HepG2 (cell line): ENCODE measurements around the gene VBP1. TPM values are rescaled to one million over a fixed set of nuclear protein-coding genes. Genes with fewer than 3 reads are reported as not detected.

ENCODE experiments used
- ATAC-seq: fragments of 200-7000 bp; cut with Tn5 transposase; 3 replicates; pipeline ENCODE4 v1.9.1; 2020; ENCODE audit warnings: mild to moderate bottlenecking, moderate library complexity
- Bru-seq: library from RNA; stranded (reverse); fragments of 400-500 nt; gene quantifications from one replicate; lab custom pipeline; 2021; lab: Mats Ljungman, UMichigan
- BruChase-seq, 2 experiments: library from RNA; stranded (reverse); fragments of 400-500 nt; gene quantifications; one replicate each; lab custom pipeline; 2021; lab: Mats Ljungman, UMichigan
- BruUV-seq: library from RNA; stranded (reverse); fragments of 400-500 nt; replicated peaks from 2 replicates; lab custom pipeline; 2021; lab: Mats Ljungman, UMichigan
- CTCF ChIA-PET: fragments of 300-600 bp; formaldehyde crosslinking; extraction: SDS; loops from one replicate; lab custom pipeline; 2021; ENCODE audit warnings: low total read pairs, inconsistent platforms, low intra/inter-chr PET ratio; lab: Yijun Ruan, JAX
- POLR2A ChIA-PET: fragments of 350-600 bp; sonication (Branson Sonifier 250); formaldehyde crosslinking; loops from one replicate; lab custom pipeline; 2020; ENCODE audit warnings: antibody characterized with exemption, inconsistent platforms; lab: Yijun Ruan, JAX
- DNase-seq: peaks from one replicate; pipeline ENCODE4 v3.0.0-alpha.2; 2015; ENCODE audit warnings: low spot score
- FAIRE-seq: peaks from 3 replicates; lab custom pipeline; 2011; peaks lifted over from hg19 to GRCh38; lab: Jason Lieb, UNC
- H2AFZ ChIP-seq: one replicate; pipeline ENCODE4 v1.6.1; 2011; ENCODE audit warnings: low read length, inconsistent platforms
- H3K27ac ChIP-seq: fragments of 300-600 bp; 3 replicates; pipeline ENCODE4 v1.8.0; 2011; ENCODE audit warnings: mixed run types, mild to moderate bottlenecking, mixed read lengths, low read length, inconsistent platforms; ENCODE audit not compliant: insufficient read depth; ENCODE audit errors: extremely low read length
- H3K27me3 ChIP-seq, 2 experiments: fragments of 200-600 bp in 1 of 2; 2 replicates in 1 of 2; 3 replicates in 1 of 2; pipeline versions ENCODE4 v1.6.0 to v1.8.0; 2011; ENCODE audit warnings: low read length in 2 of 2, mild to moderate bottlenecking in 2 of 2, moderate library complexity in 2 of 2, inconsistent platforms in 1 of 2; ENCODE audit not compliant: insufficient read depth in 2 of 2, control insufficient read depth in 1 of 2
- H3K36me3 ChIP-seq, 2 experiments: fragments of 200-600 bp in 1 of 2; replicated peaks in 1 of 2; 2 replicates in 1 of 2; 3 replicates in 1 of 2; pipeline versions ENCODE4 v1.5.1 to v1.8.0; 2011; ENCODE audit warnings: low read length in 2 of 2, inconsistent platforms in 1 of 2; ENCODE audit not compliant: insufficient read depth in 2 of 2, control insufficient read depth in 1 of 2
- H3K4me1 ChIP-seq: 2 replicates; pipeline ENCODE4 v1.5.1; 2012; ENCODE audit warnings: low read length, inconsistent platforms; ENCODE audit not compliant: insufficient read depth
- H3K4me2 ChIP-seq: 2 replicates; pipeline ENCODE4 v1.6.0; 2011; ENCODE audit warnings: low read depth, low read length, inconsistent platforms
- H3K4me3 ChIP-seq, 3 experiments: fragments of 200-600 bp in 1 of 3; sonication (generic), shearing (Covaris generic) in 1 of 3; replicated peaks in 1 of 3; 2 replicates each; pipeline ENCODE4 v1.5.1; 2011 to 2016; ENCODE audit warnings: low read length in 3 of 3, inconsistent platforms in 2 of 3, low read depth in 2 of 3, mild to moderate bottlenecking in 2 of 3, control low read depth in 1 of 3, mixed read lengths in 1 of 3; ENCODE audit not compliant: insufficient read depth in 1 of 3
- H3K79me2 ChIP-seq: one replicate; pipeline ENCODE4 v1.6.1; 2011; ENCODE audit warnings: low read length, inconsistent platforms; ENCODE audit not compliant: insufficient read depth
- H3K9ac ChIP-seq: 2 replicates; pipeline ENCODE4 v1.6.0; 2011; ENCODE audit warnings: mild to moderate bottlenecking, low read depth, low read length, inconsistent platforms; ENCODE audit not compliant: insufficient read depth
- H3K9me3 ChIP-seq: 2 replicates; pipeline ENCODE4 v1.5.1; 2012; ENCODE audit warnings: mild to moderate bottlenecking, low read length
- H4K20me1 ChIP-seq: 2 replicates; pipeline ENCODE4 v1.6.0; 2011; ENCODE audit warnings: inconsistent platforms, mild to moderate bottlenecking, low read length, moderate library complexity; ENCODE audit not compliant: insufficient read depth
- ATM ChIP-seq: fragments of 450-650 bp; IDR thresholded peaks from 2 replicates; pipeline ENCODE4 v1.7.1; 2017; ENCODE audit warnings: mild to moderate bottlenecking, borderline replicate concordance
- CTCF ChIP-seq: sonication (generic); formaldehyde crosslinking; IDR thresholded peaks from 2 replicates; pipeline ENCODE4 v1.5.0; 2020; ENCODE audit warnings: mild to moderate bottlenecking, missing genetic modification reagents, moderate library complexity
- DR1 ChIP-seq: sonication (generic); formaldehyde crosslinking; IDR thresholded peaks from 2 replicates; pipeline ENCODE4 v1.8.0; 2021; ENCODE audit warnings: mild to moderate bottlenecking, missing genetic modification reagents, inconsistent platforms
- IKZF5 ChIP-seq: IDR thresholded peaks from 2 replicates; pipeline ENCODE4 v1.6.1; 2018; ENCODE audit warnings: missing genetic modification reagents, mild to moderate bottlenecking, missing compliant biosample characterization
- NFATC3 ChIP-seq: sonication (generic); formaldehyde crosslinking; IDR thresholded peaks from 2 replicates; pipeline ENCODE4 v1.5.1; 2020; ENCODE audit warnings: mild to moderate bottlenecking, missing genetic modification reagents
- PATZ1 ChIP-seq: sonication (generic); formaldehyde crosslinking; IDR thresholded peaks from 2 replicates; pipeline ENCODE4 v1.4.0; 2020; ENCODE audit warnings: missing genetic modification reagents
- PITX1 ChIP-seq: sonication (generic); formaldehyde crosslinking; IDR thresholded peaks from 2 replicates; pipeline ENCODE4 v1.5.1; 2020; ENCODE audit warnings: mild to moderate bottlenecking, missing genetic modification reagents
- SMARCE1 ChIP-seq: fragments of 450-650 bp; IDR thresholded peaks from 2 replicates; pipeline ENCODE4 v1.6.1; 2017; ENCODE audit warnings: borderline replicate concordance
- SP5 ChIP-seq: IDR thresholded peaks from 2 replicates; pipeline ENCODE4 v1.6.1; 2016; ENCODE audit warnings: low read depth, borderline replicate concordance
- ZNF225 ChIP-seq: sonication (generic); formaldehyde crosslinking; IDR thresholded peaks from 2 replicates; pipeline ENCODE4 v1.4.0; 2020; ENCODE audit warnings: mild to moderate bottlenecking, missing genetic modification reagents
- ZNF326 ChIP-seq: sonication (generic); formaldehyde crosslinking; IDR thresholded peaks from 2 replicates; pipeline ENCODE4 v1.4.0; 2020; ENCODE audit warnings: missing genetic modification reagents, borderline replicate concordance
- ZNF644 ChIP-seq: IDR thresholded peaks from 2 replicates; pipeline ENCODE4 v1.6.1; 2016; ENCODE audit warnings: low read depth
- ZNF816 ChIP-seq: sonication (generic); formaldehyde crosslinking; IDR thresholded peaks from 2 replicates; pipeline ENCODE4 v1.8.0; 2022; ENCODE audit warnings: missing genetic modification reagents, mild to moderate bottlenecking, borderline replicate concordance
- WGBS: methylation state at CpG from one replicate; pipeline ENCODE4 v1.1.6; 2017; ENCODE audit warnings: low lambda C conversion rate; 5-methylcytosine and 5-hydroxymethylcytosine counted together
- in situ Hi-C: cut with HindIII; loops from 2 replicates; pipeline ENCODE4 v1.10.0; 2017; ENCODE audit warnings: low pct_unique_long_range_greater_than_20kb; ENCODE audit not compliant: extremely low pct_ligation_motif_present
- intact Hi-C: fragments of 100-400 bp; cut with micrococcal nuclease; formaldehyde crosslinking; loops from one replicate; pipeline ENCODE4 v1.10.0; 2022; ENCODE audit not compliant: unreplicated experiment
- long read RNA-seq, 2 experiments: library from RNA in 1 of 2; library from polyadenylated mRNA in 1 of 2; stranded (forward) in 1 of 2; unstranded in 1 of 2; transcript quantifications; one replicate each; pipeline ENCODE4 v2.0.0, GENCODE V29; 2019 to 2022
- polyA minus RNA-seq, 3 experiments: library from RNA; depleted of rRNA, polyadenylated mRNA; stranded (reverse); fragments of >200 nt; gene quantifications; 2 replicates each; pipeline ENCODE4 v1.2.3, GENCODE V29; 2011; ENCODE audit warnings: low replicate concordance in 1 of 3
- polyA plus RNA-seq, 8 experiments: library from polyadenylated mRNA; depleted of rRNA in 3 of 8; stranded (reverse) in 7 of 8; unstranded in 1 of 8; fragments of >200 nt; fragmentation: Illumina TruSeq in 4 of 8; extraction: Trizol in 4 of 8; gene quantifications; 2 replicates each; pipeline versions ENCODE4 v1.2.1 to v1.2.3, GENCODE V29; 2011 to 2016; ENCODE audit warnings: low read depth in 4 of 8, missing spikeins in 1 of 8, mixed read lengths in 1 of 8; ENCODE audit not compliant: insufficient read depth in 1 of 8
- total RNA-seq, 5 experiments: library from RNA; depleted of rRNA; stranded (reverse); fragments of >200 nt; fragmentation: Illumina TruSeq; extraction: Trizol; gene quantifications; 2 replicates each; pipeline ENCODE4 v1.2.3, GENCODE V29; 2016; ENCODE audit warnings: low read depth in 1 of 5

Gene VBP1
- total RNA-seq (2016; rRNA removed; fragmentation: Illumina TruSeq; extraction: Trizol): 72.6 and 95.2 TPM in 2 replicates
- 10.5 and 12.8 TPM in 2 replicates for total RNA-seq (2016; cell fraction: cytosol; rRNA removed; fragmentation: Illumina TruSeq; extraction: Trizol; ENCODE audit: low read depth)
- 73.8 and 104 TPM in 2 replicates for total RNA-seq (2016; cell fraction: insoluble cytoplasmic fraction; rRNA removed; fragmentation: Illumina TruSeq; extraction: Trizol)
- total RNA-seq (2016; cell fraction: membrane; rRNA removed; fragmentation: Illumina TruSeq; extraction: Trizol): 30.7 and 34.9 TPM in 2 replicates
- 29.9 and 31.4 TPM in 2 replicates for total RNA-seq (2016; cell fraction: nucleus; rRNA removed; fragmentation: Illumina TruSeq; extraction: Trizol)
- 14.0 and 20.4 TPM in 2 replicates for polyA plus RNA-seq (2011; rRNA removed)
- 7.4 and 12.0 TPM in 2 replicates for polyA plus RNA-seq (2011; cell fraction: cytosol; rRNA removed)
- 2.6 and 5.2 TPM in 2 replicates for polyA plus RNA-seq (2011; cell fraction: nucleus; rRNA removed)
- 18.8 and 32.1 TPM in 2 replicates for polyA plus RNA-seq (2012)
- 10.1 and 10.5 TPM in 2 replicates for polyA plus RNA-seq (2016; cell fraction: cytosol; fragmentation: Illumina TruSeq; extraction: Trizol; ENCODE audit: low read depth)
- polyA plus RNA-seq (2016; cell fraction: insoluble cytoplasmic fraction; fragmentation: Illumina TruSeq; extraction: Trizol; ENCODE audit: low read depth): 76.9 and 90.5 TPM in 2 replicates
- polyA plus RNA-seq (2016; cell fraction: membrane; fragmentation: Illumina TruSeq; extraction: Trizol; ENCODE audit: low read depth): 21.7 and 22.4 TPM in 2 replicates
- polyA plus RNA-seq (2016; cell fraction: nucleus; fragmentation: Illumina TruSeq; extraction: Trizol; ENCODE audit: insufficient read depth, low read depth): 34.8 and 38.4 TPM in 2 replicates
- 2.6 and 4.7 TPM in 2 replicates for polyA minus RNA-seq (2011; rRNA and poly(A)+ RNA removed; ENCODE audit: low replicate concordance)
- 10.0 and 10.5 TPM in 2 replicates for polyA minus RNA-seq (2011; cell fraction: cytosol; rRNA and poly(A)+ RNA removed)
- 8.9 and 9.1 TPM in 2 replicates for polyA minus RNA-seq (2011; cell fraction: nucleus; rRNA and poly(A)+ RNA removed)
- Bru-seq, nascent RNA: percentile 67 among the genes with signal in this experiment
- percentile 75 among the genes with signal in this experiment for BruChase-seq, experiment 1, labeled RNA remaining after a 6-hour chase
- BruChase-seq, experiment 2, labeled RNA remaining after a 2-hour chase: percentile 62 among the genes with signal in this experiment
- long read RNA-seq, experiment 1, transcript VBP1-201 (6 exons, 1,686 nt): major isoform, 68 of 76 reads
- long read RNA-seq, experiment 1, partial matches to known transcripts: 0 of 76 reads
- long read RNA-seq, experiment 1, other reads (novel, unspliced or antisense): 8 of 76 reads
- long read RNA-seq, experiment 2, transcript VBP1-201 (6 exons, 1,686 nt): major isoform, 15 of 54 reads
- long read RNA-seq, experiment 2, partial matches to known transcripts: 33 of 54 reads
- long read RNA-seq, experiment 2, other reads (novel, unspliced or antisense): 6 of 54 reads

GRCh38 chrX:155216179-155216939 is at the start of gene VBP1:
TSS of gene VBP1 (plus strand) at chrX:155216460. CDS start at chrX:155216483, 23 bp downstream.
- Histone ChIP-seq H3K4me3 (peak within 1 kb of the TSS; percentile 75 to 93 (median 83)), H3K27ac (peak within 1 kb of the TSS; percentile 86), H4K20me1 (no peaks in the 10 kb centered on the region), H3K27me3 (no peaks in the 10 kb centered on the region), H3K4me2 (peak within 1 kb of the TSS; percentile 80), H3K36me3 (no peaks in the 10 kb centered on the region), H2AFZ (peak within 1 kb of the TSS; percentile 78), H3K9me3 (no peaks in the 10 kb centered on the region), H3K79me2 (peaks cover 27% of the 10 kb centered on the region), H3K4me1 (peaks cover 24% of the 10 kb centered on the region), H3K9ac (peak within 1 kb of the TSS; percentile 86)
- intact Hi-C loops (no loop called here), in situ Hi-C loops (no loop called here)
- ChIA-PET CTCF (no interaction called here), POLR2A (interaction anchor here (0.5 to 1.3 kb wide), 8 partner anchors 11 to 397 kb away, joined by 3 to 8 read pairs (median 3); partner anchors contain the start of genes FUNDC2 and TMLHE)
- no TSS peak for BruUV-seq
- peak; percentile 92 for DNase-seq
- ATAC-seq: peak; percentile 99
- WGBS: 2% methylated on average over 20 of the region's 53 CpGs
- peak; percentile 71 for FAIRE-seq
- TF ChIP-seq NFATC3 (no peak), PATZ1 (CRISPR knock-in tag) (no peak), ZNF644 (CRISPR knock-in tag) (0 out of 2 replicates have a peak, but pooled peaks have one; percentile 27), SMARCE1 (no peak), ZNF816 (CRISPR knock-in tag) (no peak), ZNF225 (CRISPR knock-in tag) (no peak), ZNF326 (CRISPR knock-in tag) (no peak), CTCF (CRISPR knock-in tag) (peak; percentile 36), IKZF5 (CRISPR knock-in tag) (no peak), DR1 (CRISPR knock-in tag) (no peak), ATM (no peak), SP5 (no peak), PITX1 (CRISPR knock-in tag) (no peak)
